GM21528 (cell line): ENCODE results near the gene IL32.
"Not testable (repeated sequence)": the region's sequence is repeated elsewhere in the genome, so short reads cannot be mapped to it uniquely, and the experiment has no call there.

Experiments used
- ATAC-seq: cut with Tn5 transposase; IDR thresholded peaks from one replicate; pipeline ENCODE4 v1.9.1; 2021; ENCODE audit warnings: mild to moderate bottlenecking, moderate library complexity; ENCODE audit not compliant: unreplicated experiment, low FRiP score

IL32 gene

DNA sequence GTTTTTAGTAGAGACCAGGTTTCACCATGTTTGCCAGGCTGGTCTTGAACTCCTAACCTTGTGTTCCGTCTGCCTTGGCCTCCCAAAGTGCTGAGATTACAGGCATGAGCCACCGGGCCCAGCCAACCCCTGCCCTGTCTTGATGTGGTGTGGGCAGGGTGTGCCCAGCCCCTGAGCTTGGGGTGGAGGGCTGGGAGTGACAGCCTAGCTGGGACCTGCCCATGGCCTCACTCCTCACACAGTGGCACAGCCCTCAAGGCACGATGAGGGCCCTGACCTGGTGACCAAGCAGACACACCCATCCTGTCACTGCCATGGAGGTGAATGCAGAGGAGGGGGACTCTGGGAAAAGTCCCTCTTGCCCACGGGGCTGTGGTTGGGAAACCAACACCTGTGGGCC is 3.0 kb downstream of the IL32 start:
- no peak for ATAC-seq

DNA sequence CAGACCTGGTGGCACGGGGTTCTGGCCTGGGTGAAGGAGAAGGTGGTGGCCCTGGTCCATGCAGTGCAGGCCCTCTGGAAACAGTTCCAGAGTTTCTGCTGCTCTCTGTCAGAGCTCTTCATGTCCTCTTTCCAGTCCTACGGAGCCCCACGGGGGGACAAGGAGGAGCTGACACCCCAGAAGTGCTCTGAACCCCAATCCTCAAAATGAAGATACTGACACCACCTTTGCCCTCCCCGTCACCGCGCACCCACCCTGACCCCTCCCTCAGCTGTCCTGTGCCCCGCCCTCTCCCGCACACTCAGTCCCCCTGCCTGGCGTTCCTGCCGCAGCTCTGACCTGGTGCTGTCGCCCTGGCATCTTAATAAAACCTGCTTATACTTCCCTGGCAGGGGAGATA is 3.7 kb downstream of the IL32 start:
- ATAC-seq = not testable (repeated sequence)

- ATAC-seq = no peak
These were observed 5.2 kb downstream of the IL32 start for GRCh38 chr16:3070608-3071111.

GRCh38 chr16:3071655-3072054 is 6.2 kb downstream of the IL32 start:
- ATAC-seq = no peak

GRCh38 chr16:3072148-3072547 is 6.7 kb downstream of the IL32 start:
- not testable (repeated sequence) for ATAC-seq

- ATAC-seq = not testable (repeated sequence)
These were observed 7.3 kb downstream of the IL32 start for GRCh38 chr16:3072576-3073263.

GRCh38 chr16:3073448-3073847 is 8.0 kb downstream of the IL32 start:
- ATAC-seq = no peak

- ATAC-seq = no peak
These were observed 9.6 kb downstream of the IL32 start for GRCh38 chr16:3074860-3075522.

- no peak for ATAC-seq
These were observed 10.1 kb downstream of the IL32 start for GRCh38 chr16:3075523-3075915.

DNA sequence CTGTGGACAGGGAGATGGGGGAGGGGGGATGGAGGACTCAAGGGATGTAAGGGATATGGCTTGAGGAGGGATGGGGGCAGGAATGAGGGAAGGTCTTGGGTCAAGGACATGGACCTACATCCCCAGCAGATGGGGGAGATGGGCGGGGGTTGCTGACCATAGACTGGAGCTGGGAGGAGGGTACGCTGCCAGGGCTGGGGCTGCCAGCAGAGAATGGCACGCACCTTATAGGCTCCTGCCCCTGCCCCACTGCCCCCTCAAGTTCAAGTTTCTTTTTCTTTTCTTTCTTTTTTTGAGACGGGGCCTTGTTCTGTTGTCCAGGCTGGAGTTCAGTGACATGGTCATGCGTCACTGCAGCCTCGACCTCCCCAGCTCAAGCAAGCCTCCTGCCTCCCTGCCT is 10.5 kb downstream of the IL32 start:
- ATAC-seq = not testable (repeated sequence)

DNA sequence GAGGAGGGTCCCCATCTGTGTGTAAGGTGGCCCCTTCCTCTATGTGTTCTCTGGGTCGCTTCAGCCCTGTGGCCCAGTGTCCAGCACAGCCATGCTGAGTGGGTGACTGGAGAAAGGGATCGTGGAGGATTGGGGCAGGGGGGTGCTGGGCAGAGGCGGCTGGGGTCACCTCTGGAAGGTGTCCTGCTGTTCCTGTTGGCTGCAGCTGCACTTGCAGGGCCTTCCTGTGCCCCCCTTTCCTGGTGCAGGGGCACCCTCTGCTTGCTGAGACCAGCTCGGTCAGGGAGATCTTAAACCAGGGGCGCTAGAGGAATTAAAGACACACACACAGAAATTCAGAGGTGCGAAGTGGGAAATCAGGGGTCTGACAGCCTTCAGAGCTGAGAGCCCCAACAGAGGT is 11.1 kb downstream of the IL32 start:
- no peak for ATAC-seq

- ATAC-seq = no peak
These were observed 14.6 kb downstream of the IL32 start for GRCh38 chr16:3080024-3080423.

- ATAC-seq = not testable (repeated sequence)
These were observed 16.5 kb downstream of the IL32 start for GRCh38 chr16:3081957-3082356.

DNA sequence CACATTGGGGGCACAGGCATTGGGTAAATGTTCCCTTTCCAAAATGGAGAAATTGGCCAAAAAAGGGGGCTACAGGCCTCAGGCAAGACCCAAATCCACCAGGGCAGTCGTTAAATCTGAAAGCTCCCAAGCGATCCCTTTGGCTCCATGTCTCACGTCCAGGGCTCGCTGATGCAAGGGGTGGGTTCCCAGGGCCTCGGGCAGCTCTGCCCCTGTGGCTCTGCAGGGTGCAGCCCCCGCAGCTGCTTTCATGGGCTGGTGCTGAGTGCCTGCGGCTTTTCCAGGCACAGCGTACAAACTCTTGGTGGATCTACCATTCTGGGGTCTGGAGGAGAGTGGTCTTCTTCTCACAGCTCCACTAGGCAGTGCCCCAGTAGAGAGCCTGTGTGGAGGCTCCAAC is 18.0 kb downstream of the IL32 start:
- ATAC-seq = not testable (repeated sequence)

DNA sequence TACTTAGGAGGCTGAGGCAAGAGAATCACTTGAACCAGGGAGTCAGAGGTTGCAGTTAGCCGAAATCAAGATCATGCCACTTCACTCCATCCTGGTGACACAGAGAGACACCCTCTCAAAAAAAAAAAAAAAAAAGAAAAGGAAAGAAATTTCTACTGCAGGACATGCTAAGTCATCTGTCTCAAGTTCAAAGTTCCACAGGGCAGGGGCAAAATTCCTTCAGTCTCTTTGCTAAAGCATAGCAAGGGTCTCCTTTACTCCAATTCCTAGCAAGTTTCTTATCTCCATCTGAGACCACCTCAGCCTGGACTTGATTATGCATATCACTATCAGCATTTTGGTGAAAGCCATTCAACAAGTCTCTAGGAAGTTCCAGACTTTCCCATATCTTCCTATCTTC is 19.1 kb downstream of the IL32 start:
- ATAC-seq = no peak

GRCh38 chr16:3084969-3085670 is 19.7 kb downstream of the IL32 start:
- no peak for ATAC-seq

GRCh38 chr16:3085868-3086595 is 20.6 kb downstream of the IL32 start:
- no peak for ATAC-seq

GRCh38 chr16:3086596-3087242 is 21.3 kb downstream of the IL32 start:
- no peak for ATAC-seq

GRCh38 chr16:3087243-3088235 is 22.1 kb downstream of the IL32 start:
- ATAC-seq = no peak
